Measurements from ENCODE around the gene CIAPIN1.

DNA sequence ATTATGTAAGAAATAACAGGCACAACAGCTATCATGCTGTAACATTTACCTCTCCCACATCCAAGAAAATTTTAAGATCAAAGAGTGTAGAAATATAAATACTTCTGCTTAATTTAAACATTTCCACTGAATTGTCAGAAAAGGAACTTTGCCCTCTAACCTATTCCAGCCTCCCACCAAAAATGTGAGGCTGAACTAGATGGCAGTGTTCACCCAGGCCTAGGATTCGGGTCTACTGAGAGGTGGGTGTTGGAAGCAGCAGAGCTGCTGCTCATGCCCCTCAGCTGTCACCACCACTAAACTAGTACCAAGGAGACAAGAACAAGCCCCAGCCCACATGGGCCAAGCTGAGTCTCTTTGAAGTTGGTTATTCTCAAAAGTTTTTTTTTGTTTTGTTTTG lies 11.3 kb downstream of the CIAPIN1 start:
- TF ChIP-seq, protein P1, sequence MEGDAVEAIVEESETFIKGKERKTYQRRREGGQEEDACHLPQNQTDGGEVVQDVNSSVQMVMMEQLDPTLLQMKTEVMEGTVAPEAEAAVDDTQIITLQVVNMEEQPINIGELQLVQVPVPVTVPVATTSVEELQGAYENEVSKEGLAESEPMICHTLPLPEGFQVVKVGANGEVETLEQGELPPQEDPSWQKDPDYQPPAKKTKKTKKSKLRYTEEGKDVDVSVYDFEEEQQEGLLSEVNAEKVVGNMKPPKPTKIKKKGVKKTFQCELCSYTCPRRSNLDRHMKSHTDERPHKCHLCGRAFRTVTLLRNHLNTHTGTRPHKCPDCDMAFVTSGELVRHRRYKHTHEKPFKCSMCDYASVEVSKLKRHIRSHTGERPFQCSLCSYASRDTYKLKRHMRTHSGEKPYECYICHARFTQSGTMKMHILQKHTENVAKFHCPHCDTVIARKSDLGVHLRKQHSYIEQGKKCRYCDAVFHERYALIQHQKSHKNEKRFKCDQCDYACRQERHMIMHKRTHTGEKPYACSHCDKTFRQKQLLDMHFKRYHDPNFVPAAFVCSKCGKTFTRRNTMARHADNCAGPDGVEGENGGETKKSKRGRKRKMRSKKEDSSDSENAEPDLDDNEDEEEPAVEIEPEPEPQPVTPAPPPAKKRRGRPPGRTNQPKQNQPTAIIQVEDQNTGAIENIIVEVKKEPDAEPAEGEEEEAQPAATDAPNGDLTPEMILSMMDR (IDR thresholded peaks at IDR 0.05), result no peak
- no peak for TF ChIP-seq POLR2A (IDR thresholded peaks at IDR 0.05)

All from suprapubic skin (tissue), 3 donors.